WTC11 (cell line): Measurements from ENCODE around the gene S100A5.

Experiments
- AFF4 ChIP-seq: sonication (generic); formaldehyde crosslinking; IDR thresholded peaks from 2 replicates; pipeline ENCODE4 v1.8.1; 2023; ENCODE audit warnings: mild to moderate bottlenecking, missing genetic modification reagents, borderline replicate concordance
- CTCF ChIP-seq: fragments of 200-600 bp; IDR thresholded peaks from 2 replicates; pipeline ENCODE4 v1.8.0; 2022; ENCODE audit warnings: antibody characterized with exemption
- ESRRA ChIP-seq: sonication (generic); formaldehyde crosslinking; IDR thresholded peaks from 2 replicates; pipeline ENCODE4 v1.8.1; 2022; ENCODE audit warnings: mild to moderate bottlenecking, missing genetic modification reagents, borderline replicate concordance
- TEAD4 ChIP-seq: sonication (generic); formaldehyde crosslinking; IDR thresholded peaks from 2 replicates; pipeline ENCODE4 v1.8.0; 2022; ENCODE audit warnings: mild to moderate bottlenecking, missing genetic modification reagents
- ZNF416 ChIP-seq: fragments of 250-450 bp; sonication (Bioruptor Pico); IDR thresholded peaks from 2 replicates; pipeline ENCODE4 v1.9.0; 2021; ENCODE audit warnings: mild to moderate bottlenecking, inconsistent platforms

- TF ChIP-seq CTCF (no peak), AFF4 (CRISPR knock-in tag) (no peak), ESRRA (CRISPR knock-in tag) (no peak), ZNF416 (CRISPR knock-in tag) (no peak), TEAD4 (CRISPR knock-in tag) (no peak)
These were observed 36.4 kb upstream of the S100A5 start for GRCh38 chr1:153577138-153577537.
